Dermis blood vessel endothelial cell (primary cell): ENCODE data around the gene ZNF765. TPM values are rescaled to one million over a fixed set of nuclear protein-coding genes. Genes with fewer than 3 reads are reported as not detected.
"Not testable (repeated sequence)": the region's sequence is repeated elsewhere in the genome, so short reads cannot be mapped to it uniquely, and the experiment has no call there.

Experiments
- DNase-seq: peaks from one replicate; pipeline ENCODE4 v3.0.0; 2010
- total RNA-seq: library from RNA; depleted of rRNA; stranded (reverse); fragments of >200 nt; gene quantifications from 2 replicates; pipeline ENCODE4 v1.2.3, GENCODE V29; 2014

ZNF765 gene
- total RNA-seq, 1 donor from 2014 or later, result 19.9 TPM

- no peak for DNase-seq
Measured at GRCh38 chr19:53422551-53422950, 27.6 kb downstream of the ZNF765 start.

- peak; percentile 47 for DNase-seq
Measured at GRCh38 chr19:53423074-53423473, 28.1 kb downstream of the ZNF765 start.

DNA sequence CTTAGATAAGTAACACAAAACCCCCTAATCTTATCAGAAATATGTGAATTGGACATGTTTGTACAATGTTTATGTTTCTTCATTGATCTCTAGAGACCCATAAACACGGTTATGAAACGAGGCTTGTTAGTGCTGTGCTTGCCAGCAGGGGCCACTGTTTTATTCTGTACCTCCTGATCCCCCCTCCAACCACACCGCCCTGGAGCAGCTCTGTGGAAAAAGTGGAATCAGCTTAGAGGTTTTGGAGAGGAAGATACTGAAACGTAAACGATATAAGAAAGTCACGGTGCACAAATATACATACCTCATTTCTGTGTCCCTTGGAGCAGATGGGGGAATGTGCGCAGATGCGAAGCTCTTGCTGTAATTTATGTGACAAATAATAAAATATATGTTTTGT lies 28.7 kb downstream of the ZNF765 start:
- peak; percentile 50 for DNase-seq

GRCh38 chr19:53424968-53425597 lies 30.1 kb downstream of the ZNF765 start:
- peak; percentile 86 for DNase-seq

DNA sequence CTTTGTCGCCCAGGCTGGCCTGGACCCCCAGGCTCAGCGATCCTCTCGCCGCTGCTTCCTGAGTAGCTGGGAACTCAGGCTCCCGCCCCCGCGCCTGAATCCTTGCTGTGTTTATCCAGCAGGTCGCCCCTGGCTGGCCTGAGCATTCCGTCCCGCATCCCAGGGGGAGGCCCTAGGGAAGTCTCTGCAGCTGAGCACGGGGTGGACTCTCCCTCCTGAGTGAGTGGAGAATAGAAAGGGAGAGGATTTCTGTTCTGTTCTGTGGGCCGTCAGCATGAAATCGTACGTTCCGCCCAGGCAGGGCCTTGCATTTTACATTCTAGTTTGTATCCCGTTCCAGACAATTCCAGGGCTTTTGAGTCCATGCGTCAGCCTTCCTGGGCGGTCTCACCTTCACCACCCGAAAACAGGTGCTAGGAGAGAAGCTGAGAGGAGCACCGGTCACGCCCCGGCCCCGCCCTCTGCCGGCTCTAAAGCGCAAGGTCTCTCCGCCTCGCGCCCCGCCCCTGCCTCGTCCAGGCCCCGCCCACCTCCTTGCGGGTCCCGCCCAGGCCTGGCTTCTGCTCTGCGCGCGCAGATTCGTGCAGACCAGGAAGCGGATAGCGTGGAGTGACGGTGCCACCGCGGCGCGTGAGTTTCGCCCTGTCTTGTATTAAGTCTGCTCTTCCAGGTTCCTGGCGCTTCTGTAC lies 36.6 kb downstream of the ZNF765 start, which contains the start of gene ZNF761:
Gene ZNF761 (plus strand): TSS at position 586 of the 689 bp plus-strand sequence. CDS start 15,285 bp downstream, outside the sequence.
- DNase-seq, result peak; percentile 96

DNA sequence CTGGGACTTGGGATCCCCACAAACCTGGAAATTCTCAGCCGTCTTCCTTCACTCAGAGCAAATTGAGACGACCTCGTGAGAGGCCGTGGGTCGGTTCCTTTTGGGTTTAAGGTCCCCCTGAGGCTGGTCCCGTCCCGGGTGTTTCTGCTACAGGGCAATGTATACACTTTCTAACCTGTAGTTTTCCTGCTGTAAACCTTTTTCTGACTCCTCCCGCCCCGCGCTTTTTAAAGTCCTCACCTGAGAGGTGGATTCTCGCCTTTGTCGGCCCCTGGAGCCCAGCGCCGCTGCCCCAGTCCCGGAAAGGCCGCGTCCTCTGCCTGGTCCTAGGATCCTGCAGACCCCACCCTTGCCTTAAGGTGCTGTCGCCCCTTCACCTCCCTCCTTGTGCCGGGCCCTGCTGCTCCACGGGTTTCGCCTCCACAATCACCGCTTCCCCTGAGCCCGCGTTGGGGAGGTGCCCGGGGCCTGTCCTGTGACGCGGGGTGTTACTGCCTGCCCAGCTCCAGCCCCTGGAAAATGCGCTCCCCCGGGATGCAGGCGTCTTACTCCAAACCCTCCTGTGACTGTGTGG lies 37.2 kb downstream of the ZNF765 start:
- peak; percentile 43 for DNase-seq

GRCh38 chr19:53443809-53444208 lies 48.9 kb downstream of the ZNF765 start:
- not testable (repeated sequence) for DNase-seq

GRCh38 chr19:53447196-53447595 lies 52.2 kb downstream of the ZNF765 start:
- DNase-seq, result not testable (repeated sequence)

- no peak for DNase-seq
Measured at GRCh38 chr19:53455828-53456227, 60.9 kb downstream of the ZNF765 start.

- not testable (repeated sequence) for DNase-seq
Measured at GRCh38 chr19:53460131-53460721, 65.3 kb downstream of the ZNF765 start.

- DNase-seq, result no peak
Measured at GRCh38 chr19:53461866-53462265, 66.9 kb downstream of the ZNF765 start.

DNA sequence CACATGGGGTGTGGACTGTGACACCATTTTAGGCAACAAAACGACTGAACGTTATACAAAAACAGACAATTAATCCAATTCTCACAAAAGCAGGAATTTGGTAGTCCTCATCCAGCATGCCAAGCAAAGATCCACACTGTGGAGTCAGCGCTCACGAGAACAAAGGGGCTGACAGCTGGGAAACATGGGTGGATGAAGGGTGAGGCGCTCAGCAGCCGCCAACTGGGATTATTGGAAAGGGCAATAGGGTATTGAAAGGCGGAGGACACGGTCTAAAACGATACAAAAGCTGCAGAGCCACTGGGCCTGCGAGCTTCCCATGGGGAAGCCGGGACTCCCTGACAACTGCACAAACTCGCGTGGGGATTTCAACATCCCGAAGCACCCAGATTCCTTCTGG lies 67.9 kb downstream of the ZNF765 start:
- no peak for DNase-seq

DNA sequence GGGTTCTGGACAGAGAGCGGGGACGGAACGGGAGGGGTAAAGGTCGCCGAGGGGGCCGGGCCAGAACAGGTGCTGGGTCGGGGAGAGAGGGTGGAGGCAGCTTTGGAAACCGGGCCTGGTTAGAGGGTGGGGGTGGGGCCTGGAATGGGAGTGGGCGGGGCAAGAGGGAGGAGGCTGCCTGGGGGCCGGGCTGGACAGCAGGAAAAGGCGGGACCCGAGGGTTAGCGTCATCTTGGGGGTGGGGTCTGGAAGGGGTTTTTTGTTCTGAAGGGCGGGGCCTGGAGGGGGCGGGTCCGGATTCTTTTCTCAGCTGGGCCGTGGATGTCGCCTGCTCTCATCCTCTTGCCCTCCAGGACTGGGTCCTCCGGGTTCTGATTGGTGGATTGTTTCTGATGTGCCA lies 68.3 kb downstream of the ZNF765 start:
- peak; percentile 34 for DNase-seq

DNA sequence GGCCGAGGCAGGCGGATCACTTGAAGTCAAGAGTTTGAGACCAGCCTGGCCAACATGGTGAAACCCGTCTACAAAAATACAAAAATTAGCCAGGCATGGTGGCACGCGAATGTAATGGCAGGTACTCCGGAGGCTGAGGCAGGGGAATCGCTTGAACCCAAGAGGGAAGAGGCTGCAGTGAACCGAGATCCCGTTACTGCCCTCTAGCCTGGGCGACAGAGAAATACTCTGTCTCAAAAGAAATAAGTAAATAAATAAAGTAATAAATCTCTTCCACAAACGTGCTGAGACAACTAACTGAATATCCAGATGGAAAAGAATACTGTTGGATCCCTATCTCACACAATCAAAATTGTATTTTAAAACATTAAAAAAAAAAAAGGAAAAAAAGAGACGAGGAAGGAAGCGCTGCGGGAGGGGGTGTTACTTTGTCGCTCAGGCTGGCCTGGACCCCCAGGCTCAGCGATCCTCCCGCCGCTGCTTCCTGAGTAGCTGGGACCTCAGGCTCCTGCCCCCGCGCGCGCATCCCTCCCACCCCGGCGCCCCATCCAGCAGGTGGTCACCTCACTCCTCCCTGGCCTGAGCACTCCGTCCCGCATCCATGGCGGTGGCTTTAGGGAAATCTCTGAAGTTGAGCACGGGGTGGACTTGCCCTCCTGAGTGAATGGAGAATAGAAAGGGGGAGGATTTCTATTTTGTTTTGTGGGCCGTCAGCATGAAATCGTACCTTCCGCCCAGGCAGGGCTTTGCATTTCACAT lies 72.0 kb downstream of the ZNF765 start:
- DNase-seq, result peak; percentile 5

- peak; percentile 91 for DNase-seq
Measured at GRCh38 chr19:53467485-53468262, 72.7 kb downstream of the ZNF765 start, which contains the start of gene ZNF813. ZNF813 (plus strand) TSS chr19:53467733; CDS start chr19:53483823, 16,090 bp downstream.

DNA sequence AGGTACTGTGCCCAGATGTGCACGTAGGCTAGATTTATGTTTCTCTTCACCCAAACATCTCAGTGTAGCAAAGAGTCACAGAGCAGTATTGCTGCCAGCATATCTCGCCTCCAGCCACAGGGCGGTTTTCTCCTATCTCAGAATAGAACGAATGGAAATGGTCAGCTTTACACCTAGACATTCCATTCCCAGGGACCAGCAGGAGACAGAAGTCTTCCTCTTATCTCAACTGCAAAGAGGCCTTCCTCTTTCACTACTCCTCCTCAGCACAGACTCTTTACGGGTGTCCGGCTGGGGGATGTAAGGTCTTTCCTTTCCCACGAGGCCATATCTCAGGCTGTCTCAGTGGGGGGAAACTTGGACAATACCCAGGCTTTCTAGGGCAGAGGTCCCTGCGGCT lies 73.7 kb downstream of the ZNF765 start:
- not testable (repeated sequence) for DNase-seq

DNA sequence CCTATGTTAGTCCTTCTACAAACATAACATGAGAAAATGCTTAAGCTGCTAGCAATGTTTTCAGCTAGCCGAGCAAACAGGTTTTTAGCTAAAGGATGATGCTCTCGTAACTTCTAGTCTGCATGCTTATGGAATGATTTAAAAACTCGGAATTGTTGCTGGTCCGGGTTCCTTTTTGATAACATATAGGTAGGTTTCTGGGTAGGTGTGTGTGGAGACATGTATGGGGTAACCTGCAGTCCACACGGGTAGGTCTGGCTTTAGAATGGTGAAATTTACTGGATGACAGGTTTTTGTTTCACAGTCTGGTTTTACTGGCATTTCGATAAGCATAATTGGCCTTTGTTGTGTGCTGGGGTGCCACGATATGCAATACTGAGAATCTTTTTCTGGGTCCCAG lies 77.0 kb downstream of the ZNF765 start:
- no peak for DNase-seq

- not testable (repeated sequence) for DNase-seq
Measured at GRCh38 chr19:53474832-53475231, 79.9 kb downstream of the ZNF765 start.

DNA sequence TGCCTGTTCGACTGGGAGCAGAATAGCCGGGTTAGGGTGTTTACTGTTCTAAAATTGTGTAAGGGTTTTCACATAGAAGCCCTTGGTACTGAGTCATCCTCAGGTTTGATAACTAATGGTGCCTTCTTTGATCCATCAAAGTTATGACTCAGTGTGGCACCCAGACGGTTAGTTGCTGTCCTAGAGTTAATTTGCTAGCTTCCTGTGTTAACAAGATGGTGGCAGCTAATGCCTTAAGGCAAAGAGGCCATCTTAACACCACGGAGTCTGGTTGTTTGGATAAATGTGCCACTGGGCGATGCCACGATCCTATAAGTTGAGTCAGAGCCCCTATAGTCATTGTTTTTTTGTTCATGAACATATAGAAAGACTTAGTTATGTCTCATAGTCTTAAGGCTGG lies 80.5 kb downstream of the ZNF765 start:
- not testable (repeated sequence) for DNase-seq
